ENCODE measurements around the gene ANG. TPM values are rescaled to one million over a fixed set of nuclear protein-coding genes. Genes with fewer than 3 reads are reported as not detected.
"Not testable (repeated sequence)": the region's sequence is repeated elsewhere in the genome, so short reads cannot be mapped to it uniquely, and the experiment has no call there.

Gene ANG
- total RNA-seq: under 1 TPM; 0.27 to 0.92 TPM
- polyA plus RNA-seq (2013, experiment 1 of 2): 1.4 TPM
- polyA plus RNA-seq (2013, experiment 2 of 2): 0.67 TPM
- 0 to 1.0 (median 0.20) reads per million in 172 experiments for total RNA-seq

- H3K4me1 ChIP-seq (ENCODE audit: insufficient read depth, low read length): peaks cover 16% of the 10 kb centered on the region
- no peak within 1 kb of the TSS for H3K27ac ChIP-seq (ENCODE audit: low read depth in 1 of 2, low read length in 2 of 2)
- H3K27me3 ChIP-seq (ENCODE audit: control insufficient read depth in 1 of 2, insufficient read depth in 2 of 2, low read length in 2 of 2): no peaks in the 10 kb centered on the region
- ATAC-seq (ENCODE audit: poor library complexity): no peak
- TF ChIP-seq, protein P1, sequence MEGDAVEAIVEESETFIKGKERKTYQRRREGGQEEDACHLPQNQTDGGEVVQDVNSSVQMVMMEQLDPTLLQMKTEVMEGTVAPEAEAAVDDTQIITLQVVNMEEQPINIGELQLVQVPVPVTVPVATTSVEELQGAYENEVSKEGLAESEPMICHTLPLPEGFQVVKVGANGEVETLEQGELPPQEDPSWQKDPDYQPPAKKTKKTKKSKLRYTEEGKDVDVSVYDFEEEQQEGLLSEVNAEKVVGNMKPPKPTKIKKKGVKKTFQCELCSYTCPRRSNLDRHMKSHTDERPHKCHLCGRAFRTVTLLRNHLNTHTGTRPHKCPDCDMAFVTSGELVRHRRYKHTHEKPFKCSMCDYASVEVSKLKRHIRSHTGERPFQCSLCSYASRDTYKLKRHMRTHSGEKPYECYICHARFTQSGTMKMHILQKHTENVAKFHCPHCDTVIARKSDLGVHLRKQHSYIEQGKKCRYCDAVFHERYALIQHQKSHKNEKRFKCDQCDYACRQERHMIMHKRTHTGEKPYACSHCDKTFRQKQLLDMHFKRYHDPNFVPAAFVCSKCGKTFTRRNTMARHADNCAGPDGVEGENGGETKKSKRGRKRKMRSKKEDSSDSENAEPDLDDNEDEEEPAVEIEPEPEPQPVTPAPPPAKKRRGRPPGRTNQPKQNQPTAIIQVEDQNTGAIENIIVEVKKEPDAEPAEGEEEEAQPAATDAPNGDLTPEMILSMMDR (IDR thresholded peaks at IDR 0.05): no peak
- Mint-ChIP-seq H3K27me3 (no peaks in the 10 kb centered on the region), H3K27ac (no peak within 1 kb of the TSS), H3K36me3 (ENCODE audit: low read depth) (peaks cover 4% of the 10 kb centered on the region), H3K9me3 (no peaks in the 10 kb centered on the region), H3K4me3 (no peak within 1 kb of the TSS), H3K4me1 (ENCODE audit: low read depth) (peaks cover 11% of the 10 kb centered on the region)
- ChIA-PET POLR2A (no interaction called here), CTCF (no interaction called here)
- no peak within 1 kb of the TSS for H3K4me3 ChIP-seq (ENCODE audit: low read length)
- no peaks in the 10 kb centered on the region for H3K36me3 ChIP-seq (ENCODE audit: insufficient read depth, low read length)
- no peak for DNase-seq
- no peaks in the 10 kb centered on the region for H3K9me3 ChIP-seq (ENCODE audit: control insufficient read depth in 1 of 2, insufficient read depth in 1 of 2, low read length in 2 of 2)
- intact Hi-C loops (cut with DNase I, micrococcal nuclease): loop anchor here in 1 of 2 experiments (5.0 kb wide), 1 partner anchor 276 kb away; the partner anchor contains the start of gene TEP1
Measured at GRCh38 chr14:20688167-20688839, at the start of gene ANG. ANG (plus strand) TSS chr14:20688764; CDS start chr14:20693565, 4,801 bp downstream.

- DNase-seq: no peak
- Histone ChIP-seq H3K27ac (ENCODE audit: low read depth in 1 of 2, low read length in 2 of 2) (no peak within 1 kb of the TSS), H3K9me3 (ENCODE audit: control insufficient read depth in 1 of 2, insufficient read depth in 1 of 2, low read length in 2 of 2) (no peaks in the 10 kb centered on the region), H3K36me3 (ENCODE audit: insufficient read depth, low read length) (no peaks in the 10 kb centered on the region), H3K4me1 (ENCODE audit: insufficient read depth, low read length) (no peaks in the 10 kb centered on the region), H3K4me3 (ENCODE audit: low read length) (no peak within 1 kb of the TSS), H3K27me3 (ENCODE audit: control insufficient read depth in 1 of 2, insufficient read depth in 2 of 2, low read length in 2 of 2) (peaks cover 0 to 10% of the 10 kb centered on the region in 2 experiments)
- TF ChIP-seq, protein P1 (IDR thresholded peaks at IDR 0.05): no peak
- no peak for ATAC-seq (ENCODE audit: poor library complexity)
- ChIA-PET POLR2A (no interaction called here), CTCF (no interaction called here)
- intact Hi-C loops (cut with DNase I, micrococcal nuclease): no loop called here
- no peaks in the 10 kb centered on the region for H3K36me3 Mint-ChIP-seq (ENCODE audit: low read depth)
- H3K9me3 Mint-ChIP-seq: no peaks in the 10 kb centered on the region
- peaks cover 34% of the 10 kb centered on the region for H3K27me3 Mint-ChIP-seq
- H3K4me3 Mint-ChIP-seq: no peak within 1 kb of the TSS
- H3K27ac Mint-ChIP-seq: no peak within 1 kb of the TSS
- no peaks in the 10 kb centered on the region for H3K4me1 Mint-ChIP-seq (ENCODE audit: low read depth)
Measured at GRCh38 chr14:20641591-20641990, 47.0 kb upstream of the ANG start, which contains the start of gene OR6S1. OR6S1 (minus strand) TSS chr14:20641691; CDS start chr14:20641691, 0 bp downstream.

DNA sequence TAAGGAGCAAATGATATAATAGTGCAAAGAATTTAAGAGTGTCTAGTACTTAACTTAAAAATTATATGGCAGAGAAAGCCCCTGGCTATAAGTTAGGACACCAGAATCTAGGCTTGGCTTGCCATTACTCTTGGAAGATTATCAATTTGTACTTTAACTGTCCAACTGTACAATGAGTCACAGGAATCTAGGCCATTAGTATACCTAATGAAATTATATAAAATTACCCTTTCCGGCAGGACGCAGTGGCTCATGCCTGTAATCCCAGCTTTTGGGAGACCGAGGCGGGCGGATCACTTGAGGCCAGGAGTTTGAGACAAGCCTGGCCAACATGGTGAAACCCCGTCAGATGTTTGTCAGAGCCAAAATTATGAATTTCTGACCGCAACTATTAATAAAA is 46.4 kb upstream of the ANG start:
- intact Hi-C loops (cut with DNase I, micrococcal nuclease): no loop called here
- Mint-ChIP-seq H3K27me3 (peaks cover 34% of the 10 kb centered on the region), H3K9me3 (no peaks in the 10 kb centered on the region), H3K27ac (no peak overlapping the region), H3K4me1 (ENCODE audit: low read depth) (no peaks in the 10 kb centered on the region), H3K4me3 (no peak overlapping the region), H3K36me3 (ENCODE audit: low read depth) (no peaks in the 10 kb centered on the region)
- ATAC-seq (ENCODE audit: poor library complexity) (no peak), DNase-seq (no peak)
- H3K27ac ChIP-seq (ENCODE audit: low read depth in 1 of 2, low read length in 2 of 2): no peak overlapping the region
- H3K4me3 ChIP-seq (ENCODE audit: low read length): no peak overlapping the region
- H3K4me1 ChIP-seq (ENCODE audit: insufficient read depth, low read length): no peaks in the 10 kb centered on the region
- TF ChIP-seq, protein P1 (IDR thresholded peaks at IDR 0.05): no peak
- H3K9me3 ChIP-seq (ENCODE audit: control insufficient read depth in 1 of 2, insufficient read depth in 1 of 2, low read length in 2 of 2): no peaks in the 10 kb centered on the region
- H3K27me3 ChIP-seq (ENCODE audit: control insufficient read depth in 1 of 2, insufficient read depth in 2 of 2, low read length in 2 of 2): peaks cover 0 to 10% of the 10 kb centered on the region in 2 experiments
- H3K36me3 ChIP-seq (ENCODE audit: insufficient read depth, low read length): no peaks in the 10 kb centered on the region
- ChIA-PET CTCF (no interaction called here), POLR2A (no interaction called here)

- ATAC-seq (ENCODE audit: poor library complexity); POLR2A ChIA-PET; H3K4me3 ChIP-seq (ENCODE audit: low read length); intact Hi-C loops (cut with DNase I, micrococcal nuclease); H3K4me1 ChIP-seq (ENCODE audit: insufficient read depth, low read length); DNase-seq; H3K4me3 Mint-ChIP-seq; H3K9me3 Mint-ChIP-seq; H3K27ac Mint-ChIP-seq; H3K36me3 Mint-ChIP-seq (ENCODE audit: low read depth); H3K9me3 ChIP-seq (ENCODE audit: control insufficient read depth in 1 of 2, insufficient read depth in 1 of 2, low read length in 2 of 2); H3K4me1 Mint-ChIP-seq (ENCODE audit: low read depth); H3K27ac ChIP-seq (ENCODE audit: low read depth in 1 of 2, low read length in 2 of 2); CTCF ChIA-PET; H3K36me3 ChIP-seq (ENCODE audit: insufficient read depth, low read length): not testable (repeated sequence)
- H3K27me3 Mint-ChIP-seq: peaks cover 36% of the 10 kb centered on the region
- peaks cover 0 to 10% of the 10 kb centered on the region in 2 experiments for H3K27me3 ChIP-seq (ENCODE audit: control insufficient read depth in 1 of 2, insufficient read depth in 2 of 2, low read length in 2 of 2)
Measured at GRCh38 chr14:20642755-20643154, 45.8 kb upstream of the ANG start.

Data from CD4-positive, alpha-beta T cell (primary cell).